ENCODE data around the gene PLCB2.

Gene PLCB2

DNA sequence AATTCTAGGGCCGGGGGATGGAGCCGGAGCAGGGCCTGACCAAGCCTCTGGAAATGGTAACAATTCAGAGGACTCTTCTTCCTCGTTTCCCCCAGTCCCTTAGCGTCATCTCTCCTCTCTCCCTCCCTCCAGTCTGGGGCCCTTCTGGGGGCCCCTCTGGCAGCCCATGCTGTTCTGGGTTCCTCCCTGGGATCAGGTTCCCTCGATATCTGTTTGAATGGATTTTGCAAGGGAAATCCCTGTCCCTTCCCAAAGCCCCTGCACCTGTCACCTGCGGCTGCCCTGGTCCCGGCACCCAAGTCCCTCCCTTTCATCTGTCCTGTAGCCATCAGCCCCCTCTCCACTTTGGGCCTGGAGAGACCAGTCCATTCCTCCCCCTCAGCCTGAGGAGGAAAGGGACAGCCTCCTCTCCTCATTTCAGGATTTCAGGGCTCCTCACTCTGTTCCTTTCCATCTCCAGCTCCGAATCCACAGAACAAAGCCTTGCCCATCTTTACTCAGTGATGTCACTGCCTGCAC is 1.7 kb upstream of the PLCB2 start:
- H3K4me3 ChIP-seq (replicated peaks; ENCODE audit: low read depth, low read length), result no peak overlapping the region
- DNase-seq (ENCODE audit: extremely low read depth, low read depth), result no peak
- TF ChIP-seq, protein P1, sequence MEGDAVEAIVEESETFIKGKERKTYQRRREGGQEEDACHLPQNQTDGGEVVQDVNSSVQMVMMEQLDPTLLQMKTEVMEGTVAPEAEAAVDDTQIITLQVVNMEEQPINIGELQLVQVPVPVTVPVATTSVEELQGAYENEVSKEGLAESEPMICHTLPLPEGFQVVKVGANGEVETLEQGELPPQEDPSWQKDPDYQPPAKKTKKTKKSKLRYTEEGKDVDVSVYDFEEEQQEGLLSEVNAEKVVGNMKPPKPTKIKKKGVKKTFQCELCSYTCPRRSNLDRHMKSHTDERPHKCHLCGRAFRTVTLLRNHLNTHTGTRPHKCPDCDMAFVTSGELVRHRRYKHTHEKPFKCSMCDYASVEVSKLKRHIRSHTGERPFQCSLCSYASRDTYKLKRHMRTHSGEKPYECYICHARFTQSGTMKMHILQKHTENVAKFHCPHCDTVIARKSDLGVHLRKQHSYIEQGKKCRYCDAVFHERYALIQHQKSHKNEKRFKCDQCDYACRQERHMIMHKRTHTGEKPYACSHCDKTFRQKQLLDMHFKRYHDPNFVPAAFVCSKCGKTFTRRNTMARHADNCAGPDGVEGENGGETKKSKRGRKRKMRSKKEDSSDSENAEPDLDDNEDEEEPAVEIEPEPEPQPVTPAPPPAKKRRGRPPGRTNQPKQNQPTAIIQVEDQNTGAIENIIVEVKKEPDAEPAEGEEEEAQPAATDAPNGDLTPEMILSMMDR (IDR thresholded peaks at IDR 0.05; ENCODE audit: low read depth, low read length, missing control alignments), result no peak

DNA sequence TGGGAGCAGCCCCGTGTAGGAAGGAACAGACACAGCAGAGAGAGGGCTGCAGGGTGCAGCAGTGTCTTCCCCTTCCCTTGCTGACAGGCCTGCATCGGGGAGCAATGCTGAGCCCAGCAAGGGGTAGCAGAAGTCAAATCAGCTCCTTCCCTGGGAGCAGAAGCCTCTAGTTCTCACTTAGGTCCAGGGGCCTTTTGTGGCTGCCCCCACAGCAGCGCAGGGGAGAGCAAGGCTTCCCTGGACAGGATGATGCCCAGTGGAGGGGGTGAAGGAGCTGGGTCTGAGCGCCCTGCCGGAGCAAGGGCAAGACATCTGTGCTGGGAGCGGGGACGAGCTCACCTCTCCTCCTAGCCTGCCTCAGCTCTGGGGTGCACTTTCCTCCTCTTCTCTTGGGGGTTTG is 827 bp downstream of the PLCB2 start:
- TF ChIP-seq, protein P1 (IDR thresholded peaks at IDR 0.05; ENCODE audit: low read depth, low read length, missing control alignments), result no peak
- H3K4me3 ChIP-seq (replicated peaks; ENCODE audit: low read depth, low read length), result no peak overlapping the region

DNA sequence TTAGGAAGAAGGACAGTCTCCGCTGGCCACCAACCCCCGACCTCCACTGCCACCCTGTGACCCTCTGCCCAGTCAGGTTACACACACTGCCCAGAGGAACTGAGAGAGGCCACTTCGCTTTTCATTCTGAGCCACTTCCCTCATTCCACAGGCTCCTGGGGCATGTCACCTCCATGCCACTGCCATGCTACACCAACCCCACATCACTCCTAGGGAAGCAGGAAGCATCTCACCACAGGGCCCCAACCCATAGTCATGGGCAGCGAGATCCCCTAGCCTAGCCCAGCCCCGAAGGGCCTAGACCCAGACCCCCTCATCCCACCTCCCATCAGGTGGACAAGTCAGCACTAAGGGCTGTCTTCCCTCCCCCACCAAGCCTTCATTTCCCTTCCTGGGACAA is 1.4 kb downstream of the PLCB2 start:
- TF ChIP-seq, protein P1 (IDR thresholded peaks at IDR 0.05; ENCODE audit: low read depth, low read length, missing control alignments), result no peak
- no peak overlapping the region for H3K4me3 ChIP-seq (replicated peaks; ENCODE audit: low read depth, low read length)
- DNase-seq (ENCODE audit: extremely low read depth, low read depth), result no peak

More for the DNA sequence above, 827 bp downstream of the PLCB2 start:
- DNase-seq (ENCODE audit: extremely low read depth, low read depth), result no peak

DNA sequence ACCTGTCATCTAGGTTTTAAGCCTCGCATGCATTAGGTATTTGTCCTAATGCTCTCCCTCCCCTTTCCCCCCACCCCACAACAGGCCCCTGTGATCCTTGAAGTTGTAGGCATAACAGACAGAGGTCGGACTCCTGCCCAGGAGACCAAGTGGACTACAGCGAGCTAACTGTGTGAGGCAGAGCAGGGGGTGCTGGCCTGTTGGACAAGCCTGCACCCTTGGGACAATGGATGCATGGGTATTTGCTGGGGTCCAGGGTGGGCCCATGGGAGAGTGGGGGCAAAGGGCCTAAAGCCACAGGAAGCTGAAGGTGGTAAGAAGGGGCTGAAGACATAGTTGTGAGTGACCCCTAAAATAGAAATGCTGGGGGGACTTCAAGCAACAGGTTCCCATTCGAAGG is 2.5 kb downstream of the PLCB2 start:
- TF ChIP-seq, protein P1 (IDR thresholded peaks at IDR 0.05; ENCODE audit: low read depth, low read length, missing control alignments), result no peak
- no peak overlapping the region for H3K4me3 ChIP-seq (replicated peaks; ENCODE audit: low read depth, low read length)
- DNase-seq (ENCODE audit: extremely low read depth, low read depth), result no peak

DNA sequence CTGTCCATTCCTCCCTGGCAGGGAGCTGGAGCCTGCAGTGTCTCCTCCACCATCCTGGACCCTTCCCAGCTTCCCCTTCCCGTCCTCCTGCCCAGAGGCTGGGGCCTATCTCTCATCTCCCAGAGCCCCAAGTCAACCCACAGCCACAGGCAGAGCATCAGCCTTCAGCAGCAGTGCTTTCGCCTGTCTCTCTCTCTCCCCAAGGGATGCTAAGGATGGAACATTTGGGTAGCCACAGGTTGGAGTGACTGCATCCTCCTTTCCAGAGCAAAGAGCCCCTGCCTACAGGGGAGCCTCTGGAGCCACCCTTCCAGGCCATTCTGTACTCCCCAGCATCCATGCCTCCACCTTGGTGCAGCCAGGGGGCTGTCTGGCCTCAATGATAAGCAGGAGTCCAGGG is 4.2 kb downstream of the PLCB2 start:
- TF ChIP-seq, protein P1 (IDR thresholded peaks at IDR 0.05; ENCODE audit: low read depth, low read length, missing control alignments), result no peak
- no peak overlapping the region for H3K4me3 ChIP-seq (replicated peaks; ENCODE audit: low read depth, low read length)
- no peak for DNase-seq (ENCODE audit: extremely low read depth, low read depth)

DNA sequence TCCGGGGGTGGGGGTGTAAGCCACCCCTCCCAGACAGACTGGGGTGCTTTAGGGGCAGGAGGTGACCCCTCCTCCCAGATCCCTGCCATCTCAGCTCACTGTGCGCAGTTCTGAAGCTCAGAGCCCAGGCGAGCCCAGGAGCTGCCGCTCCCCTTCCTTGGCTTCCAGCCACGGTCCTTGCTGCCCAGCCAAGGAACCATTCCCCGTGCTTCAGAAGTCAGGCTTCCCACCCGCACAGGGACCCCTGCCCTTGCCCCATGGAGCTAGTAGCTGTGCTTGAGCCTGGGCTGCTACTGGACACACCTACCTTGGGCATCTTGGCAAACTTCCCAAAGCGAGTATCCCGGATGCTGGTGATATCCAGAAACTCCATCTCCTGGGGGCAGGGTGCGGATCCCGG is 4.8 kb downstream of the PLCB2 start:
- DNase-seq (ENCODE audit: extremely low read depth, low read depth), result no peak
- TF ChIP-seq, protein P1 (IDR thresholded peaks at IDR 0.05; ENCODE audit: low read depth, low read length, missing control alignments), result no peak
- no peak overlapping the region for H3K4me3 ChIP-seq (replicated peaks; ENCODE audit: low read depth, low read length)

DNA sequence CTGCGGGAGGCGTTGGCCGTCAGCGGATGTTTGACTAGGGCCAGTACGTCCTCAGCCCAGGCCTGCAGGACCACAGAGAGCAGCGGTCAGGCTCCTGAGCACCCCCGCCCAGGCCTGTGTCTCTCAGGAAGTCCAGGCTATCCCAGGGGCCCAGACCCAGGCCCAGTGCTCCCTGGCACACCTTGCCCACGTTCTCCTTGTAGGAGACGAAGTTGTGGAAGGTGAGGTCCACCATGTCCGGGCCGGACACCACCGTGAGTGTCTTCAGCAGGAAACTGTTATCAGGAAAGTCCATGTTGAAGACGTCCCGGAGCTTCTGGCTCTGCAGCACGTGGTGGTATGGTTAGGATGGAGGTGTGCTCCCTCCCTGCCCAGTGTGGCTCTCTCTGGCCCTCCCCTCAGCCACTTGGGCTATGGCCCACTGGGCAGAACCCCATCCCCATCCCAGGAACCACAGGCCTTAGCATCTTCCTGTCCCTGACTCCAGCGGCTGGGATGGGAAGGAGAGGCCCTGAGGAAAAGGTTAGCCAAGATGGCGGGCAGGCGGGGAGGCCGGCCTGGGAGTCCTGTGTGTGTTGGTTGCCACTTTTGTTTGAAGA is 5.3 kb downstream of the PLCB2 start:
- TF ChIP-seq, protein P1 (IDR thresholded peaks at IDR 0.05; ENCODE audit: low read depth, low read length, missing control alignments), result no peak
- no peak for DNase-seq (ENCODE audit: extremely low read depth, low read depth)
- H3K4me3 ChIP-seq (replicated peaks; ENCODE audit: low read depth, low read length), result no peak overlapping the region

Measured in HFF-Myc (cell line).